ENCODE results near the gene RBM12.
A peak's percentile ranks its signal among the peaks of the same experiment; 100 is the strongest.

The RBM12 gene

DNA sequence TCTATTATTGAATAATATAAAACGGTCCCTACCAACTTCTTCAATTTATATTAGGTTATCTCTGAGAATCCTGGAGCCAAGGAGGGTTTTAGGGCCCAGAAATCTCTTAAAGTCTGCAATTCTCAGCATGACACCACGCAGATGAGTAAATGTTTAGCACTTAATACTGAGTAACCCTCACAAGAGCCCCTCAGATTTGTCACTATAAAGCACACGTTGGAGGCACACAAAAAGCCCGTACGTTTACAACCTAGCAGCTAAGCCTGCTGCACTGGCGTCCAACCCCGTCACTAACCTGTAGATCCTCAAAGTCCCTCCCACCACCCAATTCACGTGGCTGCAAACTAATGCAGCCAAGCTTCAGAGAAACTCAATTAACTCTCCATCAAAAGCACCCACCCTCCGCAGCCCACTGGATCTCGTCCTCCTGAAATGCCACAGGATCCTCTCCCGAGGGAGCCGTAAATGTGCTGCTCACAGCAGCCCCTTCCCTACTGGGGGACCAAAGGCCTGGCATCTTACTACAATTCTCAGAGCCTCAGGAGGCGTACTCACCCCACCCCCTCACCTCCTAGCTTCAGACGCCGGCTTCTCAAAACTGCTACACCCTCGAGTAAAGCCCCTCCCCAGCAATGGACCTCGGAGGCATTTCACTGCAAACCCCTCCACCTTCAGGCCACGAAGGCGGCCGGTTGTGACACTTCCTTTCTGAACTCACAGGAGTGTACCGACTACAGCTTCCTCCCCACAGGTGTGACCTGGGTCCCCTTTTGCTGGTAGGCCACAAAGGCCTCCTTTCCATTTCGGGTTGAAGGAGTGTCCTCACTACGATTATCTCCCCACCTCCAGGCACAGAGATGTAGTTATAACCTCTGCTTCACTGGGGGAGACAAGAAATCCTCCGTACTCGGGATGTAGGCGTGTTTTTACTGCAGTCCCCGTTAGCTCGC lies 909 bp downstream of the RBM12 start:
- peak; percentile 43 for ATAC-seq (ENCODE audit: insufficient read depth, low read depth)
- H2AFZ ChIP-seq (ENCODE audit: low read depth, low read length): peak overlapping the region; percentile 88
- H3K27me3 ChIP-seq (ENCODE audit: insufficient read depth, low read length, poor library complexity): no peaks in the 10 kb centered on the region
- peak overlapping the region; percentile 91 for H3K4me2 ChIP-seq (ENCODE audit: insufficient read depth, low read length)
- H3K9me3 ChIP-seq (ENCODE audit: insufficient read depth, low read length, severe bottlenecking): no peaks in the 10 kb centered on the region
- peaks cover 63% of the 10 kb centered on the region for H3K79me2 ChIP-seq (ENCODE audit: insufficient read depth, low read length)
- H3K27ac ChIP-seq (ENCODE audit: low read length): peak overlapping the region; percentile 90
- peak overlapping the region; percentile 93 for H3K9ac ChIP-seq (ENCODE audit: low read depth, low read length)
- DNase-seq: peak; percentile 63
- H3K4me3 ChIP-seq (ENCODE audit: low read depth in 1 of 2, low read length in 2 of 2): peak overlapping the region; percentile 73 to 88
- TF ChIP-seq, protein P1, sequence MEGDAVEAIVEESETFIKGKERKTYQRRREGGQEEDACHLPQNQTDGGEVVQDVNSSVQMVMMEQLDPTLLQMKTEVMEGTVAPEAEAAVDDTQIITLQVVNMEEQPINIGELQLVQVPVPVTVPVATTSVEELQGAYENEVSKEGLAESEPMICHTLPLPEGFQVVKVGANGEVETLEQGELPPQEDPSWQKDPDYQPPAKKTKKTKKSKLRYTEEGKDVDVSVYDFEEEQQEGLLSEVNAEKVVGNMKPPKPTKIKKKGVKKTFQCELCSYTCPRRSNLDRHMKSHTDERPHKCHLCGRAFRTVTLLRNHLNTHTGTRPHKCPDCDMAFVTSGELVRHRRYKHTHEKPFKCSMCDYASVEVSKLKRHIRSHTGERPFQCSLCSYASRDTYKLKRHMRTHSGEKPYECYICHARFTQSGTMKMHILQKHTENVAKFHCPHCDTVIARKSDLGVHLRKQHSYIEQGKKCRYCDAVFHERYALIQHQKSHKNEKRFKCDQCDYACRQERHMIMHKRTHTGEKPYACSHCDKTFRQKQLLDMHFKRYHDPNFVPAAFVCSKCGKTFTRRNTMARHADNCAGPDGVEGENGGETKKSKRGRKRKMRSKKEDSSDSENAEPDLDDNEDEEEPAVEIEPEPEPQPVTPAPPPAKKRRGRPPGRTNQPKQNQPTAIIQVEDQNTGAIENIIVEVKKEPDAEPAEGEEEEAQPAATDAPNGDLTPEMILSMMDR (IDR thresholded peaks at IDR 0.05; ENCODE audit: borderline replicate concordance, extremely low read depth, low read length, poor library complexity, severe bottlenecking): peak; percentile 22
- TF ChIP-seq EZH2 (IDR thresholded peaks at IDR 0.05; ENCODE audit: borderline replicate concordance, low read depth, low read length, severe bottlenecking): no peak
- H4K20me1 ChIP-seq (ENCODE audit: insufficient read depth, low read length): peaks cover 54% of the 10 kb centered on the region
- peaks cover 6% of the 10 kb centered on the region for H3K36me3 ChIP-seq (ENCODE audit: insufficient read depth, low read length)
- peaks cover 49% of the 10 kb centered on the region for H3K4me1 ChIP-seq (ENCODE audit: insufficient read depth, low read length)

DNA sequence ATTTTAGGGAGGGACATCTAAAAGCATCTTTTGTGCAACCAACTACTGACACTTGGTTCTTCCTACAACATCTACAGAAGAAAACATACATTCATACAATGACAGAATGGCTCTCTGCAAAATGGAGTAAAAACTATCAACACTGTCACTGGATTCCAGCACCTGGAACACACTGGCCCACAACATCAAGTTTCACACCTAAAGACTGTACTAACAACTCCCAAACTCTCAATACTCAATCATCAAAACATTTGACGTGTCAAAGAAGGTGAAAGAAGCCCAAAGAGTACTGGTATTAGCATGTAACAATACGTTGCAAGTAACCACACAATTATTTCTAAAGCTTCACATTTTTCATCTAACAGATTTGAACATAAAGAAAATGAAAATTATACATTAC lies 2.1 kb downstream of the RBM12 start:
- peaks cover 51% of the 10 kb centered on the region for H3K4me1 ChIP-seq (ENCODE audit: insufficient read depth, low read length)
- H3K36me3 ChIP-seq (ENCODE audit: insufficient read depth, low read length): peaks cover 5% of the 10 kb centered on the region
- no peak overlapping the region for H2AFZ ChIP-seq (ENCODE audit: low read depth, low read length)
- no peak for TF ChIP-seq EZH2 (IDR thresholded peaks at IDR 0.05; ENCODE audit: borderline replicate concordance, low read depth, low read length, severe bottlenecking)
- TF ChIP-seq, protein P1 (IDR thresholded peaks at IDR 0.05; ENCODE audit: borderline replicate concordance, extremely low read depth, low read length, poor library complexity, severe bottlenecking): no peak
- DNase-seq: peak; percentile 2
- H3K27ac ChIP-seq (ENCODE audit: low read length): peak overlapping the region; percentile 90
- H3K79me2 ChIP-seq (ENCODE audit: insufficient read depth, low read length): peaks cover 75% of the 10 kb centered on the region
- H3K27me3 ChIP-seq (ENCODE audit: insufficient read depth, low read length, poor library complexity): no peaks in the 10 kb centered on the region
- H3K4me2 ChIP-seq (ENCODE audit: insufficient read depth, low read length): peak overlapping the region; percentile 91
- H3K9ac ChIP-seq (ENCODE audit: low read depth, low read length): peak overlapping the region; percentile 93
- H4K20me1 ChIP-seq (ENCODE audit: insufficient read depth, low read length): peaks cover 64% of the 10 kb centered on the region
- H3K9me3 ChIP-seq (ENCODE audit: insufficient read depth, low read length, severe bottlenecking): no peaks in the 10 kb centered on the region
- no peak for ATAC-seq (ENCODE audit: insufficient read depth, low read depth)
- peak overlapping the region; percentile 73 to 88; a peak in 3 of 4 replicates for H3K4me3 ChIP-seq (ENCODE audit: low read depth in 1 of 2, low read length in 2 of 2)

DNA sequence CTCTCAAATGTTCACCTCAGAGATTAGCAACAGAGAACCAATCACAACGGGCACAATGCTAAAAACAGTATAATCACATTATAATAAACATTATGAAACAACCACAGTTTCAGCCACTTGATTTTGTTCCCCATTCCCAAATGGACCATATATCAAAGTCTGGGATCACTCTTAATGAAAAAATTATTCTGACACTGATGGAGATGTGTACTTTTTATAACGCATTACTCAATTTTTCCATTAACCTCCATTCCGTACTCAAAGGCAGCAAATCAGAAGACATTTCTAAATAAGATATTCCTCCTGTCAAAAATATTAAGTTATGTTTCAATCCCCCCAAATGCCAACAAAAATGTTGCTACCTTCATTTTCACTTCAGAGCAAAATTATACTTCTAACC lies 2.8 kb downstream of the RBM12 start:
- H3K79me2 ChIP-seq (ENCODE audit: insufficient read depth, low read length): peaks cover 82% of the 10 kb centered on the region
- DNase-seq (no peak), ATAC-seq (ENCODE audit: insufficient read depth, low read depth) (no peak)
- H4K20me1 ChIP-seq (ENCODE audit: insufficient read depth, low read length): peaks cover 70% of the 10 kb centered on the region
- TF ChIP-seq, protein P1 (IDR thresholded peaks at IDR 0.05; ENCODE audit: borderline replicate concordance, extremely low read depth, low read length, poor library complexity, severe bottlenecking): no peak
- TF ChIP-seq EZH2 (IDR thresholded peaks at IDR 0.05; ENCODE audit: borderline replicate concordance, low read depth, low read length, severe bottlenecking): no peak
- peak overlapping the region; percentile 93; the same call in 1 of the 2 replicates for H3K9ac ChIP-seq (ENCODE audit: low read depth, low read length)
- H3K36me3 ChIP-seq (ENCODE audit: insufficient read depth, low read length): peaks cover 12% of the 10 kb centered on the region
- H3K27ac ChIP-seq (ENCODE audit: low read length): no peak overlapping the region; the same call in 1 of the 2 replicates
- H3K4me1 ChIP-seq (ENCODE audit: insufficient read depth, low read length): peaks cover 51% of the 10 kb centered on the region
- H3K27me3 ChIP-seq (ENCODE audit: insufficient read depth, low read length, poor library complexity): no peaks in the 10 kb centered on the region
- no peaks in the 10 kb centered on the region for H3K9me3 ChIP-seq (ENCODE audit: insufficient read depth, low read length, severe bottlenecking)
- no peak overlapping the region for H2AFZ ChIP-seq (ENCODE audit: low read depth, low read length)
- peak overlapping the region; percentile 91 for H3K4me2 ChIP-seq (ENCODE audit: insufficient read depth, low read length)
- H3K4me3 ChIP-seq (ENCODE audit: low read depth in 1 of 2, low read length in 2 of 2): peak overlapping the region in 1 of 2 experiments; percentile 88; a peak in 1 of 4 replicates
